Activated CD8-positive, alpha-beta memory T cell treated with anti-CD3 and anti-CD28 coated beads for 36 hours (primary cell): ENCODE measurements around the gene DNAL4. TPM values are rescaled to one million over a fixed set of nuclear protein-coding genes. Genes with fewer than 3 reads are reported as not detected.

Experiments
- CTCF ChIA-PET: fragments of 350-600 bp; sonication (Branson Sonifier 250); formaldehyde crosslinking; loops from one replicate; lab custom pipeline; 2021; ENCODE audit warnings: antibody characterized with exemption; lab: Charles Lee
- POLR2A ChIA-PET: fragments of 350-600 bp; sonication (Branson Sonifier 250); formaldehyde crosslinking; loops from one replicate; lab custom pipeline; 2021; ENCODE audit warnings: antibody characterized with exemption; lab: Charles Lee
- total RNA-seq, 2 experiments: library from RNA; stranded (reverse); gene quantifications; one replicate each; pipeline ENCODE4 v1.2.3, GENCODE V29; 2021

DNAL4 gene
- total RNA-seq, 2 experiments from 2014 or later: 8.9 to 9.5 TPM

GRCh38 chr22:38796262-38796957, 2.5 kb upstream of the DNAL4 start:
- POLR2A ChIA-PET: no interaction called here
- CTCF ChIA-PET: no interaction called here

- POLR2A ChIA-PET: no interaction called here
- CTCF ChIA-PET: no interaction called here
Measured at GRCh38 chr22:38795569-38795968, 1.6 kb upstream of the DNAL4 start.

GRCh38 chr22:38793317-38793716, 626 bp downstream of the DNAL4 start:
- POLR2A ChIA-PET: interaction anchor here (0.6 kb wide), 1 partner anchor 304 kb away, joined by 3 read pairs; no protein-coding TSS in a partner anchor
- CTCF ChIA-PET: interaction anchor here (1.5 to 2.1 kb wide), 2 partner anchors 25 to 189 kb away, joined by 3 to 8 read pairs; partner anchors contain the start of gene APOBEC3B

GRCh38 chr22:38792833-38793232, 1.1 kb downstream of the DNAL4 start:
- POLR2A ChIA-PET: no interaction called here
- CTCF ChIA-PET: interaction anchor here (1.5 to 2.1 kb wide), 2 partner anchors 24 to 190 kb away, joined by 3 to 8 read pairs; partner anchors contain the start of gene APOBEC3B

- POLR2A ChIA-PET: no interaction called here
- CTCF ChIA-PET: no interaction called here
Measured at GRCh38 chr22:38789606-38790005, 4.3 kb downstream of the DNAL4 start.

GRCh38 chr22:38788846-38789245, 5.1 kb downstream of the DNAL4 start:
- POLR2A ChIA-PET: no interaction called here

GRCh38 chr22:38788021-38788816, 5.7 kb downstream of the DNAL4 start:
- POLR2A ChIA-PET: no interaction called here
- CTCF ChIA-PET: no interaction called here

More at GRCh38 chr22:38788846-38789245, 5.1 kb downstream of the DNAL4 start:
- CTCF ChIA-PET: no interaction called here

GRCh38 chr22:38786631-38787030, 7.3 kb downstream of the DNAL4 start:
- POLR2A ChIA-PET: no interaction called here
- CTCF ChIA-PET: no interaction called here

GRCh38 chr22:38784856-38785255, 9.1 kb downstream of the DNAL4 start:
- ChIA-PET CTCF (no interaction called here), POLR2A (interaction anchor here (0.7 kb wide), 1 partner anchor 21 kb away, joined by 4 read pairs; no protein-coding TSS in a partner anchor)

- ChIA-PET CTCF (interaction anchor here (0.6 kb wide), 1 partner anchor 144 kb away, joined by 4 read pairs; no protein-coding TSS in a partner anchor), POLR2A (interaction anchor here (0.7 kb wide), 1 partner anchor 20 kb away, joined by 4 read pairs; no protein-coding TSS in a partner anchor)
Measured at GRCh38 chr22:38784035-38784434, 9.9 kb downstream of the DNAL4 start.

GRCh38 chr22:38783095-38783615, 10.8 kb downstream of the DNAL4 start:
- ChIA-PET CTCF (interaction anchor here (0.8 kb wide), 1 partner anchor 102 kb away, joined by 3 read pairs; no protein-coding TSS in a partner anchor), POLR2A (no interaction called here)

- POLR2A ChIA-PET: no interaction called here
- CTCF ChIA-PET: no interaction called here
Measured at GRCh38 chr22:38782402-38783094, 11.4 kb downstream of the DNAL4 start.

GRCh38 chr22:38781033-38781432, 12.9 kb downstream of the DNAL4 start:
- POLR2A ChIA-PET: no interaction called here
- CTCF ChIA-PET: no interaction called here

- ChIA-PET POLR2A (no interaction called here), CTCF (interaction anchor here (0.5 to 1.0 kb wide), 2 partner anchors 9 to 576 kb away, joined by 3 to 4 read pairs; no protein-coding TSS in a partner anchor)
Measured at GRCh38 chr22:38777087-38777671, 16.8 kb downstream of the DNAL4 start.

GRCh38 chr22:38776086-38776485, 17.9 kb downstream of the DNAL4 start:
- ChIA-PET CTCF (no interaction called here), POLR2A (no interaction called here)

- POLR2A ChIA-PET: no interaction called here
- CTCF ChIA-PET: no interaction called here
Measured at GRCh38 chr22:38775656-38776055, 18.3 kb downstream of the DNAL4 start.

- ChIA-PET CTCF (no interaction called here), POLR2A (no interaction called here)
Measured at GRCh38 chr22:38774496-38775166, 19.3 kb downstream of the DNAL4 start.

- ChIA-PET CTCF (no interaction called here), POLR2A (no interaction called here)
Measured at GRCh38 chr22:38773363-38773946, 20.5 kb downstream of the DNAL4 start.
